Kidney (tissue), 14 donors: ENCODE results near the gene MARK4. TPM values are rescaled to one million over a fixed set of nuclear protein-coding genes. Genes with fewer than 3 reads are reported as not detected.

Source experiments
- DNase-seq, 5 donors: peaks; one replicate each; pipeline ENCODE4 v3.0.0-alpha.2; 2013 to 2020
- FAIRE-seq: peaks from 2 replicates; lab custom pipeline; 2012; peaks lifted over from hg19 to GRCh38; lab: Jason Lieb, UNC
- H3K27ac ChIP-seq, 2 donors: one replicate each; pipeline ENCODE4 v1.7.0; 2013; ENCODE audit warnings: low read depth in 2 of 2, low read length in 2 of 2, inconsistent platforms in 1 of 2
- H3K27me3 ChIP-seq: one replicate; pipeline ENCODE4 v1.7.1; 2013; ENCODE audit warnings: low read length, inconsistent platforms; ENCODE audit not compliant: control insufficient read depth, insufficient read depth
- H3K36me3 ChIP-seq, 3 donors: one replicate each; pipeline versions ENCODE4 v1.7.0 to v1.7.1; 2013; ENCODE audit warnings: low read length in 3 of 3, control low read depth in 1 of 3, inconsistent platforms in 1 of 3; ENCODE audit not compliant: insufficient read depth in 3 of 3, control insufficient read depth in 2 of 3
- H3K4me1 ChIP-seq, 3 donors: one replicate each; pipeline versions ENCODE4 v1.7.0 to v1.7.1; 2013; ENCODE audit warnings: low read length in 3 of 3, inconsistent platforms in 1 of 3, low read depth in 1 of 3; ENCODE audit not compliant: control insufficient read depth in 2 of 3, insufficient read depth in 2 of 3
- H3K4me3 ChIP-seq, 3 donors: one replicate each; pipeline versions ENCODE4 v1.7.0 to v1.8.1; 2013; ENCODE audit warnings: low read length in 3 of 3, control low read depth in 1 of 3, inconsistent platforms in 1 of 3
- H3K9ac ChIP-seq, 3 donors: one replicate each; pipeline versions ENCODE4 v1.7.0 to v1.7.1; 2013; ENCODE audit warnings: low read length in 3 of 3, control low read depth in 1 of 3, inconsistent platforms in 1 of 3
- H3K9me3 ChIP-seq, 3 donors: one replicate each; pipeline versions ENCODE4 v1.7.0 to v1.7.1; 2013; ENCODE audit warnings: low read length in 3 of 3, control low read depth in 1 of 3, inconsistent platforms in 1 of 3; ENCODE audit not compliant: control insufficient read depth in 2 of 3, insufficient read depth in 1 of 3
- CTCF ChIP-seq: IDR thresholded peaks from 3 replicates; pipeline ENCODE4 v1.5.1; 2012; ENCODE audit warnings: mild to moderate bottlenecking, moderate library complexity, borderline replicate concordance; ENCODE audit not compliant: insufficient read depth; ENCODE audit errors: extremely low read depth
- intact Hi-C: fragments of 100-400 bp; cut with DNase I; formaldehyde crosslinking; loops from one replicate; pipeline ENCODE4 v1.11.1; 2022
- polyA plus RNA-seq: library from polyadenylated mRNA; stranded (reverse); fragments of 350-450 nt; fragmentation: Illumina TruSeq; extraction: RNeasy Lipid Tissue Mini Kit (QIAGEN cat#74804); gene quantifications from one replicate; pipeline ENCODE4 v1.2.3, GENCODE V29; 2014; ENCODE audit warnings: low read depth, low replicate concordance; ENCODE audit not compliant: insufficient read depth
- total RNA-seq: library from RNA; stranded (reverse); fragmentation: NEBNext Ultra II Directional; extraction: Animal tissue kit (Norgen Biotek cat#: 25700); gene quantifications from one replicate; pipeline ENCODE4 v1.2.1, GENCODE V29; 2021
- donor health status: control.
- donor health status: control.
- donor health status: control.
- donor health status: control.
- donor health status: control.
- donor health status: DM: yes; HTN: yes; CAD: no.
- donor health status: Normal renal cell carcinoma (clear cell type).

The MARK4 gene
- total and polyA plus RNA-seq, 2 donors from 2014 or later = 13.6 to 29.7 TPM

GRCh38 chr19:45280471-45280961 is 29.4 kb downstream of the MARK4 start:
- H3K9ac ChIP-seq = no peak overlapping the region
- no peak for TF ChIP-seq CTCF
- H3K4me3 ChIP-seq = no peak overlapping the region
- intact Hi-C loops = no loop called here
- H3K9me3 ChIP-seq = no peaks in the 10 kb centered on the region
- DNase-seq = no peak
- H3K36me3 ChIP-seq = peaks cover 3 to 10% (median 8%) of the 10 kb centered on the region in 3 donors
- H3K27ac ChIP-seq = no peak overlapping the region
- no peaks in the 10 kb centered on the region for H3K27me3 ChIP-seq
- no peak for FAIRE-seq
- no peaks in the 10 kb centered on the region for H3K4me1 ChIP-seq

- H3K36me3 ChIP-seq = peaks cover 3 to 8% (median 7%) of the 10 kb centered on the region in 3 donors
- H3K27ac ChIP-seq = no peak overlapping the region
- H3K4me3 ChIP-seq = no peak overlapping the region
- intact Hi-C loops = no loop called here
- FAIRE-seq = no peak
- no peaks in the 10 kb centered on the region for H3K4me1 ChIP-seq
- no peaks in the 10 kb centered on the region for H3K9me3 ChIP-seq
- no peak for TF ChIP-seq CTCF
- DNase-seq = no peak
- H3K9ac ChIP-seq = no peak overlapping the region
- no peaks in the 10 kb centered on the region for H3K27me3 ChIP-seq
Measured at GRCh38 chr19:45283443-45284033, 32.5 kb downstream of the MARK4 start.

GRCh38 chr19:45290381-45290931 is 39.4 kb downstream of the MARK4 start:
- no peak overlapping the region for H3K9ac ChIP-seq
- peaks cover 0 to 4% (median 0%) of the 10 kb centered on the region in 3 donors for H3K9me3 ChIP-seq
- TF ChIP-seq CTCF = no peak
- H3K4me1 ChIP-seq = peaks cover 0 to 2% (median 0%) of the 10 kb centered on the region in 3 donors
- H3K27me3 ChIP-seq = no peaks in the 10 kb centered on the region
- H3K27ac ChIP-seq = no peak overlapping the region
- H3K36me3 ChIP-seq = peaks cover 0 to 2% (median 0%) of the 10 kb centered on the region in 3 donors
- no peak overlapping the region for H3K4me3 ChIP-seq
- intact Hi-C loops = no loop called here
- no peak for FAIRE-seq
- DNase-seq = no peak
